Fibroblast of lung (primary cell): Measurements from ENCODE around the gene CAPN13. TPM values are rescaled to one million over a fixed set of nuclear protein-coding genes. Genes with fewer than 3 reads are reported as not detected.

Experiments
- DNase-seq, 2 donors: peaks; one replicate each; pipeline versions ENCODE4 v3.0.0 to v3.0.0-alpha.2; 2010; ENCODE audit warnings: low read depth in 2 of 2
- H2AFZ ChIP-seq: 2 replicates; pipeline ENCODE4 v1.5.1; 2012; ENCODE audit warnings: low read length, control low read depth, inconsistent platforms
- H3K27ac ChIP-seq: 2 replicates; pipeline ENCODE4 v1.5.1; 2011; ENCODE audit warnings: low read length, control low read depth; ENCODE audit not compliant: insufficient read depth
- H3K27me3 ChIP-seq: 2 replicates; pipeline ENCODE4 v1.5.1; 2011; ENCODE audit warnings: mild to moderate bottlenecking, low read length; ENCODE audit not compliant: control insufficient read depth, insufficient read depth
- H3K36me3 ChIP-seq: 2 replicates; pipeline ENCODE4 v1.5.1; 2011; ENCODE audit warnings: low read length; ENCODE audit not compliant: control insufficient read depth, insufficient read depth
- H3K4me1 ChIP-seq: 2 replicates; pipeline ENCODE4 v1.5.1; 2011; ENCODE audit warnings: low read length; ENCODE audit not compliant: control insufficient read depth, insufficient read depth; ENCODE audit errors: extremely low read depth
- H3K4me2 ChIP-seq: 2 replicates; pipeline ENCODE4 v1.5.1; 2011; ENCODE audit warnings: low read length, control low read depth; ENCODE audit not compliant: insufficient read depth; ENCODE audit errors: extremely low read depth
- H3K4me3 ChIP-seq, 4 experiments: fragments of 200-600 bp in 1 of 4; sonication (generic) in 1 of 4; replicated peaks in 1 of 4; 2 replicates each; pipeline ENCODE4 v1.5.1; 2011 to 2016; ENCODE audit warnings: low read length in 4 of 4, low read depth in 3 of 4, mild to moderate bottlenecking in 3 of 4, control low read depth in 2 of 4, inconsistent platforms in 1 of 4, mixed read lengths in 1 of 4; ENCODE audit not compliant: insufficient read depth in 1 of 4; ENCODE audit errors: control extremely low read depth in 1 of 4
- H3K79me2 ChIP-seq: 2 replicates; pipeline ENCODE4 v1.5.1; 2012; ENCODE audit warnings: mild to moderate bottlenecking, low read length, inconsistent platforms; ENCODE audit not compliant: control insufficient read depth, insufficient read depth
- H3K9ac ChIP-seq: 2 replicates; pipeline ENCODE4 v1.5.1; 2011; ENCODE audit warnings: mild to moderate bottlenecking, low read length, control low read depth; ENCODE audit not compliant: insufficient read depth
- H3K9me3 ChIP-seq: 2 replicates; pipeline ENCODE4 v1.5.1; 2012; ENCODE audit warnings: low read depth, low read length; ENCODE audit not compliant: control insufficient read depth, insufficient read depth
- H4K20me1 ChIP-seq: 2 replicates; pipeline ENCODE4 v1.5.1; 2011; ENCODE audit warnings: low read length; ENCODE audit not compliant: control insufficient read depth, insufficient read depth; ENCODE audit errors: extremely low read depth
- CTCF ChIP-seq, 2 donors: IDR thresholded peaks in 1 of 2; conservative IDR thresholded peaks in 1 of 2; 1 replicate in 1 of 2; 2 replicates in 1 of 2; pipeline ENCODE4 v1.5.1; 2011 to 2012; ENCODE audit warnings: low read length in 2 of 2, control low read depth in 1 of 2, inconsistent platforms in 1 of 2, low read depth in 1 of 2, mild to moderate bottlenecking in 1 of 2
- EZH2 ChIP-seq: IDR thresholded peaks from 2 replicates; pipeline ENCODE4 v1.5.1; 2012; ENCODE audit warnings: low read length, control low read depth, mild to moderate bottlenecking; ENCODE audit errors: missing control alignments
- polyA plus RNA-seq, 2 donors: library from polyadenylated mRNA; depleted of rRNA in 1 of 2; stranded (reverse) in 1 of 2; unstranded in 1 of 2; fragments of >200 nt; gene quantifications; 2 replicates each; pipeline ENCODE4 v1.2.1, GENCODE V29; 2011 to 2012; ENCODE audit warnings: missing spikeins in 1 of 2
- total RNA-seq: library from RNA; depleted of rRNA; stranded (reverse); fragments of >200 nt; gene quantifications from 2 replicates; pipeline ENCODE4 v1.2.1, GENCODE V29; 2014

Gene CAPN13
- total and polyA plus RNA-seq, 2 donors (not counting 1 experiment from before 2014, with no cell fraction given) = not detected

- Histone ChIP-seq H3K4me2 (no peak overlapping the region), H3K36me3 (no peaks in the 10 kb centered on the region)
Measured at GRCh38 chr2:30689496-30690125, 117.6 kb downstream of the CAPN13 start.

GRCh38 chr2:30688956-30689401 is 118.3 kb downstream of the CAPN13 start:
- Histone ChIP-seq H3K9ac (no peak overlapping the region), H3K4me1 (no peaks in the 10 kb centered on the region), H2AFZ (peak overlapping the region; percentile 39), H3K9me3 (no peaks in the 10 kb centered on the region), H3K4me2 (no peak overlapping the region), H4K20me1 (no peaks in the 10 kb centered on the region), H3K4me3 (no peak overlapping the region), H3K27ac (no peak overlapping the region), H3K27me3 (no peaks in the 10 kb centered on the region), H3K36me3 (no peaks in the 10 kb centered on the region), H3K79me2 (no peaks in the 10 kb centered on the region)
- DNase-seq = no peak
- TF ChIP-seq CTCF (conservative IDR thresholded peaks at IDR 0.05 in 1 of 2, IDR thresholded peaks at IDR 0.05 in 1 of 2; ENCODE audit: low read depth in 1 of 2, low read length in 2 of 2) (no peak), EZH2 (no peak)

More at GRCh38 chr2:30689496-30690125, 117.6 kb downstream of the CAPN13 start:
- Histone ChIP-seq H3K4me1 (no peaks in the 10 kb centered on the region), H2AFZ (no peak overlapping the region), H4K20me1 (no peaks in the 10 kb centered on the region), H3K9me3 (no peaks in the 10 kb centered on the region), H3K9ac (no peak overlapping the region), H3K27me3 (no peaks in the 10 kb centered on the region), H3K79me2 (no peaks in the 10 kb centered on the region), H3K4me3 (no peak overlapping the region), H3K27ac (no peak overlapping the region)
- TF ChIP-seq CTCF (conservative IDR thresholded peaks at IDR 0.05 in 1 of 2, IDR thresholded peaks at IDR 0.05 in 1 of 2; ENCODE audit: low read depth in 1 of 2, low read length in 2 of 2) (no peak), EZH2 (no peak)
- DNase-seq = no peak

- H3K4me2 ChIP-seq = no peak overlapping the region
- no peaks in the 10 kb centered on the region for H3K4me1 ChIP-seq
- TF ChIP-seq CTCF (conservative IDR thresholded peaks at IDR 0.05 in 1 of 2, IDR thresholded peaks at IDR 0.05 in 1 of 2; ENCODE audit: low read depth in 1 of 2, low read length in 2 of 2) (no peak), EZH2 (no peak)
- no peaks in the 10 kb centered on the region for H3K36me3 ChIP-seq
- H3K4me3 ChIP-seq = no peak overlapping the region
- no peak for DNase-seq
- no peaks in the 10 kb centered on the region for H3K9me3 ChIP-seq
- no peak overlapping the region for H3K9ac ChIP-seq
- no peaks in the 10 kb centered on the region for H3K79me2 ChIP-seq
- H2AFZ ChIP-seq = no peak overlapping the region
- no peaks in the 10 kb centered on the region for H3K27me3 ChIP-seq
- H3K27ac ChIP-seq = no peak overlapping the region
- no peaks in the 10 kb centered on the region for H4K20me1 ChIP-seq
Measured at GRCh38 chr2:30686669-30687068, 120.6 kb downstream of the CAPN13 start.
